Sigmoid colon (tissue), 4 donors: ENCODE measurements around the gene HIVEP3.

Source experiments
- EP300 ChIP-seq, 4 donors: sonication (generic); formaldehyde crosslinking; IDR thresholded peaks; one replicate each; pipeline ENCODE4 v1.6.1; 2017; ENCODE audit warnings: antibody characterized with exemption in 4 of 4
- POLR2A ChIP-seq, 2 donors: fragments of 450-650 bp; IDR thresholded peaks; one replicate each; pipeline ENCODE4 v1.6.1; 2016; ENCODE audit warnings: antibody characterized with exemption in 2 of 2, mild to moderate bottlenecking in 2 of 2, moderate library complexity in 2 of 2
- POLR2AphosphoS5 ChIP-seq, 4 donors: sonication (generic); formaldehyde crosslinking; IDR thresholded peaks; one replicate each; pipeline ENCODE4 v1.6.1; 2017; ENCODE audit warnings: antibody characterized with exemption in 4 of 4
- TF ChIP-seq, protein P1 (sequence below), 4 experiments: fragments of 450-650 bp in 3 of 4; fragments of 200-600 bp in 1 of 4; IDR thresholded peaks; one replicate each; pipeline ENCODE4 v1.5.1; 2016 to 2019; ENCODE audit warnings: antibody characterized with exemption in 4 of 4, mild to moderate bottlenecking in 3 of 4, moderate library complexity in 2 of 4

GRCh38 chr1:41723786-41724185 lies 194.9 kb downstream of the HIVEP3 start:
- TF ChIP-seq, protein P1, sequence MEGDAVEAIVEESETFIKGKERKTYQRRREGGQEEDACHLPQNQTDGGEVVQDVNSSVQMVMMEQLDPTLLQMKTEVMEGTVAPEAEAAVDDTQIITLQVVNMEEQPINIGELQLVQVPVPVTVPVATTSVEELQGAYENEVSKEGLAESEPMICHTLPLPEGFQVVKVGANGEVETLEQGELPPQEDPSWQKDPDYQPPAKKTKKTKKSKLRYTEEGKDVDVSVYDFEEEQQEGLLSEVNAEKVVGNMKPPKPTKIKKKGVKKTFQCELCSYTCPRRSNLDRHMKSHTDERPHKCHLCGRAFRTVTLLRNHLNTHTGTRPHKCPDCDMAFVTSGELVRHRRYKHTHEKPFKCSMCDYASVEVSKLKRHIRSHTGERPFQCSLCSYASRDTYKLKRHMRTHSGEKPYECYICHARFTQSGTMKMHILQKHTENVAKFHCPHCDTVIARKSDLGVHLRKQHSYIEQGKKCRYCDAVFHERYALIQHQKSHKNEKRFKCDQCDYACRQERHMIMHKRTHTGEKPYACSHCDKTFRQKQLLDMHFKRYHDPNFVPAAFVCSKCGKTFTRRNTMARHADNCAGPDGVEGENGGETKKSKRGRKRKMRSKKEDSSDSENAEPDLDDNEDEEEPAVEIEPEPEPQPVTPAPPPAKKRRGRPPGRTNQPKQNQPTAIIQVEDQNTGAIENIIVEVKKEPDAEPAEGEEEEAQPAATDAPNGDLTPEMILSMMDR (IDR thresholded peaks at IDR 0.05): no peak
- TF ChIP-seq EP300 (IDR thresholded peaks at IDR 0.05): no peak
- TF ChIP-seq POLR2A (IDR thresholded peaks at IDR 0.05): no peak
- TF ChIP-seq POLR2AphosphoS5 (IDR thresholded peaks at IDR 0.05): no peak
